ENCODE measurements around the gene NUCB2.

The NUCB2 gene

DNA sequence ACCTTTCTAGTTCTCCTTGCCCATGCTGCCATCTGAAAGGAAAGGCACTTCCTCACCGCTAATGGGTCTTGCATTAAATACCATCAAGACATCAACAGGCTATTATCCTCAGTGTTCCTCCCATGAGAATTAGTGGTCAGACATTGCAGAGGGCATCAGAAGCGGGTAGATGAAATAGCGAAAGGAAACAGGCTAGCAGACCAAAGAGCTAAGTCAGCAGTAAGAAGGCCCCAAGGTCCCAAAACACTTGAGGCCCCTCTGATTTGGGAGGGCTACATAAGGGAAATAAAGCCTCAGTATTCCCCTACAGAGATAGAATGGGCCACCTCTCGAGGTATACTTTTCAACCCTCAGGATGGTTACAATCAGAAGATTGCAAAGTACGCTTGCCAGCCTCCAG, 99.0 kb downstream of the NUCB2 start:
- no peak for TF ChIP-seq MYC (IDR thresholded peaks at IDR 0.05; ENCODE audit: low read depth, low read length)
- no peak for TF ChIP-seq CTCF (IDR thresholded peaks at IDR 0.05; ENCODE audit: low read depth, low read length)
- TF ChIP-seq POLR2A (IDR thresholded peaks at IDR 0.05; ENCODE audit: extremely low read depth, insufficient read length): no peak
- no peak for TF ChIP-seq MAX (IDR thresholded peaks at IDR 0.05; ENCODE audit: low read depth, low read length)
- H3K4me3 ChIP-seq (ENCODE audit: low read depth, low read length): no peak overlapping the region
- DNase-seq (ENCODE audit: low read depth): no peak

GRCh38 chr11:17376493-17376892, 100.0 kb downstream of the NUCB2 start:
- TF ChIP-seq MYC (IDR thresholded peaks at IDR 0.05; ENCODE audit: low read depth, low read length) (no peak), CTCF (IDR thresholded peaks at IDR 0.05; ENCODE audit: low read depth, low read length) (no peak), MAX (IDR thresholded peaks at IDR 0.05; ENCODE audit: low read depth, low read length) (no peak), POLR2A (IDR thresholded peaks at IDR 0.05; ENCODE audit: extremely low read depth, insufficient read length) (no peak)
- no peak overlapping the region for H3K4me3 ChIP-seq (ENCODE audit: low read depth, low read length)
- DNase-seq (ENCODE audit: low read depth): no peak

DNA sequence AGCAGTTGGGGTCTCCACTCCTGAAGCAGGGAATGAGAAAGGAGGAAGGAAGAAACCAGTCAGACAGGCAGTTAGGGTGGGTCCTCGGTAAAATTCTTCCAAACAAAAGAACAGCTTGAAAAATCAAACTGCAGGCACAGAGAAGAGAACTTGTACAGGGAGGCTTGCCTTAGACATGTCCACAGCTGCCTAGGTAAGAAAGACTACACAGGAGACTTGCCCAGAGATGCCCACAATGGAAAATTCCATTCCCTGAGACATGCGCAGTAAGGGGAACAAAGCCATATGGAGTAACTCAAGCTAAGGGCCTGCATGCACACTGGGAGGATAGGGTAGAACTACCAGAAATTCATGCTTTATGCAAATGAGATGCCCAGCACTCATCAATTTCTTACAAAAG, 102.1 kb downstream of the NUCB2 start:
- no peak for DNase-seq (ENCODE audit: low read depth)
- no peak overlapping the region for H3K4me3 ChIP-seq (ENCODE audit: low read depth, low read length)
- no peak for TF ChIP-seq POLR2A (IDR thresholded peaks at IDR 0.05; ENCODE audit: extremely low read depth, insufficient read length)
- TF ChIP-seq CTCF (IDR thresholded peaks at IDR 0.05; ENCODE audit: low read depth, low read length): no peak
- TF ChIP-seq MYC (IDR thresholded peaks at IDR 0.05; ENCODE audit: low read depth, low read length): no peak
- no peak for TF ChIP-seq MAX (IDR thresholded peaks at IDR 0.05; ENCODE audit: low read depth, low read length)

DNA sequence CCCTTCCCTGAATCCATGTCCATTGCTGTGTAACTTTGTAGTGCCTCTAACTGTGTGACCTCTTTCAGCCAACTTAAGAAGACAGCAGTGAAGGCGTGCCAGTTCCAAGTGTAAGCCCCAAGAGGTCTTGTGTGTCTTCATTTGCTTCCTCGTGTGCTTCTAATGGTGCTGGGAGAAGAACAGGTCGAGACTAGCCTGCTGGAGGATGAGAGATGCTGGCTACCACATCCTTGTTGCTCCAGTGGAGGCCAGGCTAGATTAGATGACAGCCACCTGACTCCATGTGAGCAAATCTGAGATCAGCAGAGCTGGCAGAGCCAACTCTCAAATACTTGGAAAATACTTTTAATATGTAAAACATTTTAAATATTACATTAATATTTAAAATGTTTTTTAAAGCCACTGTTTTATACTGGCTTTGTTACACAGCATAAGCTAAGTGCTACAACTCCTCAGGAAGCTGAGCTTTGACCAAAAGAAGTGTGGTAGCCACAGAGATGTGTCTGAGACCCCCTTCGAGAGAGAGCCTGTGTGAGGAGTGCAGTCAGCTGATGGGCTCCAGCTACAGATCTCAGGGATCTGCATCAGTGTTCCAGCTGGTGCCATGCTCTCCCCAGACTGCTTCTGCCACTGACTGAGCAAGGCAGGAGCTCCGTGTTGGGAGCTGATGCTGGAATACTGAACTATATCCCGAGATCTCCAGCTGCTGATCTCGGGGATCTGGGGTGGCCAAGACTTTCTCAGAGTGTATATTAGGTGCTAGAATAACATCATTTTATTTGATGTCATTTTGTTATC, 103.0 kb downstream of the NUCB2 start:
- no peak overlapping the region for H3K4me3 ChIP-seq (ENCODE audit: low read depth, low read length)
- DNase-seq (ENCODE audit: low read depth): no peak
- no peak for TF ChIP-seq POLR2A (IDR thresholded peaks at IDR 0.05; ENCODE audit: extremely low read depth, insufficient read length)

GRCh38 chr11:17381156-17381555, 104.6 kb downstream of the NUCB2 start:
- no peak overlapping the region for H3K4me3 ChIP-seq (ENCODE audit: low read depth, low read length)
- no peak for DNase-seq (ENCODE audit: low read depth)
- TF ChIP-seq POLR2A (IDR thresholded peaks at IDR 0.05; ENCODE audit: extremely low read depth, insufficient read length): no peak
